DOHH2 (cell line): ENCODE measurements around the gene KLHDC4.

Experiments used
- H3F3A ChIP-seq: fragments of 200-600 bp; sonication (generic), shearing (Covaris generic); 2 replicates; pipeline ENCODE4 v1.6.0; 2016; ENCODE audit warnings: antibody characterized with exemption, mild to moderate bottlenecking; ENCODE audit not compliant: control insufficient read depth, insufficient read depth
- H3K27ac ChIP-seq: fragments of 200-600 bp; sonication (generic); 2 replicates; pipeline ENCODE4 v1.5.1; 2014; ENCODE audit warnings: low read depth, mild to moderate bottlenecking, low read length, moderate library complexity
- H3K27me3 ChIP-seq: fragments of 200-600 bp; sonication (generic); 2 replicates; pipeline ENCODE4 v1.6.1; 2014; ENCODE audit warnings: mild to moderate bottlenecking, low read length, mixed read lengths; ENCODE audit not compliant: control insufficient read depth
- H3K36me3 ChIP-seq: fragments of 200-600 bp; sonication (generic); 2 replicates; pipeline ENCODE4 v1.6.1; 2014; ENCODE audit warnings: mild to moderate bottlenecking, low read length, moderate library complexity, mixed read lengths; ENCODE audit not compliant: control insufficient read depth
- H3K4me1 ChIP-seq: fragments of 200-600 bp; sonication (generic); 2 replicates; pipeline ENCODE4 v1.6.1; 2014; ENCODE audit warnings: mild to moderate bottlenecking, low read length, mixed read lengths; ENCODE audit not compliant: control insufficient read depth
- H3K4me2 ChIP-seq: fragments of 200-600 bp; sonication (generic); 2 replicates; pipeline ENCODE4 v1.6.0; 2014; ENCODE audit warnings: mild to moderate bottlenecking, low read length, moderate library complexity
- H3K4me3 ChIP-seq: fragments of 200-600 bp; sonication (generic); 2 replicates; pipeline ENCODE4 v1.5.1; 2014; ENCODE audit warnings: mild to moderate bottlenecking, low read length, mixed read lengths
- H3K79me2 ChIP-seq: fragments of 200-600 bp; sonication (generic); 2 replicates; pipeline ENCODE4 v1.6.1; 2014; ENCODE audit warnings: mild to moderate bottlenecking, low read length, mixed read lengths; ENCODE audit not compliant: control insufficient read depth
- H3K9me2 ChIP-seq: fragments of 200-600 bp; sonication (generic); replicated peaks from 2 replicates; pipeline ENCODE4 v1.6.1; 2014; ENCODE audit warnings: mild to moderate bottlenecking, low read length, mixed read lengths; ENCODE audit not compliant: control insufficient read depth
- H3K9me3 ChIP-seq: fragments of 200-600 bp; sonication (generic); 2 replicates; pipeline ENCODE4 v1.6.1; 2014; ENCODE audit warnings: antibody characterized with exemption, low read length, mixed read lengths; ENCODE audit not compliant: control insufficient read depth, insufficient read depth
- H4K20me1 ChIP-seq: fragments of 200-600 bp; sonication (generic); 2 replicates; pipeline ENCODE4 v1.6.0; 2014; ENCODE audit warnings: low read depth, mild to moderate bottlenecking, antibody characterized with exemption, low read length, moderate library complexity; ENCODE audit not compliant: control insufficient read depth, insufficient read depth
- CTCF ChIP-seq: fragments of 200-600 bp; sonication (generic); IDR thresholded peaks from one replicate; pipeline ENCODE4 v1.5.1; 2014; ENCODE audit warnings: antibody characterized with exemption, mild to moderate bottlenecking, low read depth, low read length; ENCODE audit not compliant: poor library complexity, severe bottlenecking
- EZH2phosphoT487 ChIP-seq: fragments of 200-600 bp; sonication (generic); IDR thresholded peaks from 2 replicates; pipeline ENCODE4 v1.6.1; 2017; ENCODE audit warnings: borderline replicate concordance, mild to moderate bottlenecking, antibody characterized with exemption, low read length, moderate library complexity, mixed read lengths

KLHDC4 gene

GRCh38 chr16:87707714-87708580 is 57.8 kb downstream of the KLHDC4 start:
- Histone ChIP-seq H3K27me3 (no peaks in the 10 kb centered on the region), H3K27ac (peak overlapping the region; percentile 47), H3K36me3 (peaks cover 98% of the 10 kb centered on the region), H3K4me1 (peaks cover 77% of the 10 kb centered on the region), H3K4me3 (no peak overlapping the region), H3K79me2 (peaks cover 90% of the 10 kb centered on the region), H3K4me2 (0 out of 2 replicates have a peak overlapping the region, but pooled peaks have one; percentile 15), H3K9me3 (no peaks in the 10 kb centered on the region), H3K9me2 (no peaks in the 10 kb centered on the region), H3F3A (peaks cover 13% of the 10 kb centered on the region), H4K20me1 (no peaks in the 10 kb centered on the region)
- no peak for TF ChIP-seq EZH2phosphoT487
- no peak for TF ChIP-seq CTCF

GRCh38 chr16:87707097-87707496 is 58.7 kb downstream of the KLHDC4 start:
- H3K4me3 ChIP-seq = no peak overlapping the region
- H3F3A ChIP-seq = peaks cover 17% of the 10 kb centered on the region
- peak overlapping the region; percentile 47; the same call in 1 of the 2 replicates for H3K27ac ChIP-seq
- peaks cover 97% of the 10 kb centered on the region for H3K36me3 ChIP-seq
- H3K27me3 ChIP-seq = no peaks in the 10 kb centered on the region
- H3K4me1 ChIP-seq = peaks cover 77% of the 10 kb centered on the region
- no peaks in the 10 kb centered on the region for H3K9me2 ChIP-seq
- peaks cover 82% of the 10 kb centered on the region for H3K79me2 ChIP-seq
- H3K4me2 ChIP-seq = peak overlapping the region; percentile 1; the same call in 1 of the 2 replicates
- TF ChIP-seq CTCF = peak; percentile 29
- no peak for TF ChIP-seq EZH2phosphoT487
- no peaks in the 10 kb centered on the region for H4K20me1 ChIP-seq
- no peaks in the 10 kb centered on the region for H3K9me3 ChIP-seq

GRCh38 chr16:87706278-87707000 is 59.3 kb downstream of the KLHDC4 start:
- no peaks in the 10 kb centered on the region for H3K9me2 ChIP-seq
- H3K4me2 ChIP-seq = peak overlapping the region; percentile 1; the same call in 1 of the 2 replicates
- TF ChIP-seq CTCF = no peak
- no peak for TF ChIP-seq EZH2phosphoT487
- H3K27me3 ChIP-seq = no peaks in the 10 kb centered on the region
- H3F3A ChIP-seq = peaks cover 21% of the 10 kb centered on the region
- peaks cover 95% of the 10 kb centered on the region for H3K36me3 ChIP-seq
- H3K4me1 ChIP-seq = peaks cover 77% of the 10 kb centered on the region
- H4K20me1 ChIP-seq = no peaks in the 10 kb centered on the region
- H3K4me3 ChIP-seq = no peak overlapping the region
- peak overlapping the region; percentile 47 for H3K27ac ChIP-seq
- H3K79me2 ChIP-seq = peaks cover 75% of the 10 kb centered on the region
- H3K9me3 ChIP-seq = no peaks in the 10 kb centered on the region
